HepG2 (cell line): Measurements from ENCODE around the gene NELFB. TPM values are rescaled to one million over a fixed set of nuclear protein-coding genes. Genes with fewer than 3 reads are reported as not detected.
A peak's percentile ranks its signal among the peaks of the same experiment; 100 is the strongest.

Source experiments
- DRAP1 ChIP-seq: IDR thresholded peaks from 2 replicates; pipeline ENCODE4 v1.6.1; 2016; ENCODE audit warnings: missing genetic modification reagents, missing compliant biosample characterization
- E2F2 ChIP-seq: sonication (generic); formaldehyde crosslinking; IDR thresholded peaks from 2 replicates; pipeline ENCODE4 v1.4.0; 2020; ENCODE audit warnings: missing genetic modification reagents, borderline replicate concordance
- HMG20B ChIP-seq: conservative IDR thresholded peaks from 2 replicates; pipeline ENCODE4 v1.6.1; 2016; ENCODE audit warnings: missing genetic modification reagents, missing compliant biosample characterization
- KLF15 ChIP-seq: sonication (generic); formaldehyde crosslinking; IDR thresholded peaks from 2 replicates; pipeline ENCODE4 v1.8.1; 2023; ENCODE audit warnings: borderline replicate concordance, mild to moderate bottlenecking, inconsistent platforms, missing genetic modification reagents, mixed read lengths
- MNT ChIP-seq: fragments of 450-650 bp; IDR thresholded peaks from 2 replicates; pipeline ENCODE4 v1.6.1; 2016
- MYNN ChIP-seq: sonication (generic); formaldehyde crosslinking; IDR thresholded peaks from 2 replicates; pipeline ENCODE4 v1.4.0; 2020; ENCODE audit warnings: mild to moderate bottlenecking, low read depth, missing genetic modification reagents
- NR2F2 ChIP-seq: IDR thresholded peaks from 2 replicates; pipeline ENCODE4 v1.6.1; 2012; ENCODE audit warnings: low read depth, inconsistent platforms, borderline replicate concordance
- NR2F6 ChIP-seq, 2 experiments: IDR thresholded peaks; 2 replicates each; pipeline ENCODE4 v1.6.1; 2016; ENCODE audit warnings: antibody characterized with exemption in 1 of 2, mild to moderate bottlenecking in 1 of 2
- RAD51 ChIP-seq: fragments of 450-650 bp; IDR thresholded peaks from 2 replicates; pipeline ENCODE4 v1.6.1; 2016; ENCODE audit warnings: borderline replicate concordance
- RBFOX2 ChIP-seq: fragments of 200-400 bp; formaldehyde crosslinking; IDR thresholded peaks from 2 replicates; pipeline ENCODE4 v1.6.1; 2017; ENCODE audit warnings: low read depth, mild to moderate bottlenecking, low read length
- SUZ12 ChIP-seq: fragments of 150-350 bp; IDR thresholded peaks from 2 replicates; pipeline ENCODE4 v1.6.1; 2014; ENCODE audit warnings: low read depth, low read length
- YEATS2 ChIP-seq: sonication (generic); formaldehyde crosslinking; IDR thresholded peaks from 2 replicates; pipeline ENCODE4 v1.4.0; 2020; ENCODE audit warnings: missing genetic modification reagents, borderline replicate concordance
- ZNF282 ChIP-seq: fragments of 450-650 bp; IDR thresholded peaks from 2 replicates; pipeline ENCODE4 v1.6.1; 2018; ENCODE audit not compliant: partially characterized antibody
- ZNF326 ChIP-seq: sonication (generic); formaldehyde crosslinking; IDR thresholded peaks from 2 replicates; pipeline ENCODE4 v1.4.0; 2020; ENCODE audit warnings: missing genetic modification reagents, borderline replicate concordance
- ZNF329 ChIP-seq: sonication (generic); formaldehyde crosslinking; IDR thresholded peaks from 2 replicates; pipeline ENCODE4 v1.9.0; 2021; ENCODE audit warnings: low read depth, mild to moderate bottlenecking, missing genetic modification reagents
- ZNF407 ChIP-seq: sonication (generic); formaldehyde crosslinking; IDR thresholded peaks from one replicate; pipeline ENCODE4 v1.5.1; 2020; ENCODE audit warnings: mild to moderate bottlenecking, missing genetic modification reagents; ENCODE audit errors: not compliant biosample characterization
- ZNF644 ChIP-seq: IDR thresholded peaks from 2 replicates; pipeline ENCODE4 v1.6.1; 2016; ENCODE audit warnings: low read depth
- ZNF737 ChIP-seq: sonication (generic); formaldehyde crosslinking; IDR thresholded peaks from 2 replicates; pipeline ENCODE4 v1.5.0; 2020; ENCODE audit warnings: missing genetic modification reagents, mild to moderate bottlenecking, borderline replicate concordance
- polyA plus RNA-seq, 8 experiments: library from polyadenylated mRNA; depleted of rRNA in 3 of 8; stranded (reverse) in 7 of 8; unstranded in 1 of 8; fragments of >200 nt; fragmentation: Illumina TruSeq in 4 of 8; extraction: Trizol in 4 of 8; gene quantifications; 2 replicates each; pipeline versions ENCODE4 v1.2.1 to v1.2.3, GENCODE V29; 2011 to 2016; ENCODE audit warnings: low read depth in 4 of 8, missing spikeins in 1 of 8, mixed read lengths in 1 of 8; ENCODE audit not compliant: insufficient read depth in 1 of 8
- total RNA-seq, 5 experiments: library from RNA; depleted of rRNA; stranded (reverse); fragments of >200 nt; fragmentation: Illumina TruSeq; extraction: Trizol; gene quantifications; 2 replicates each; pipeline ENCODE4 v1.2.3, GENCODE V29; 2016; ENCODE audit warnings: low read depth in 1 of 5

NELFB gene
- total and polyA plus RNA-seq, 2 of the 13 experiments (the other 11 are each of a cell fraction or from before 2014, with no cell fraction given): 26.5 to 45.8 TPM

GRCh38 chr9:137277329-137278041, 22.4 kb downstream of the NELFB start, which contains the start of gene TOR4A (continued):
- peak; percentile 6 for TF ChIP-seq ZNF407
- TF ChIP-seq ZNF282: no peak
- TF ChIP-seq DRAP1: peak; percentile 81
- no peak for TF ChIP-seq ZNF326 (CRISPR knock-in tag)
- TF ChIP-seq YEATS2 (CRISPR knock-in tag): peak; percentile 92; the same call in 1 of the 2 replicates
- 0 out of 2 replicates have a peak, but pooled peaks have one; percentile 11 for TF ChIP-seq E2F2 (CRISPR knock-in tag)
- TF ChIP-seq RBFOX2: peak; percentile 87
- TF ChIP-seq MNT: peak; percentile 4; the same call in 1 of the 2 replicates
- peak; percentile 18; the same call in 1 of the 2 replicates for TF ChIP-seq NR2F6 (IDR thresholded peaks at IDR 0.05)
- peak; percentile 15; the same call in 1 of the 2 replicates for TF ChIP-seq NR2F6 (CRISPR knock-in tag; IDR thresholded peaks at IDR 0.05)
- no peak for TF ChIP-seq NR2F2
- no peak for TF ChIP-seq SUZ12
- no peak for TF ChIP-seq RAD51
- no peak for TF ChIP-seq ZNF737 (CRISPR knock-in tag)
- no peak for TF ChIP-seq MYNN (CRISPR knock-in tag)
- no peak for TF ChIP-seq ZNF644 (CRISPR knock-in tag)
- no peak for TF ChIP-seq HMG20B (CRISPR knock-in tag)
- TF ChIP-seq ZNF329 (CRISPR knock-in tag): no peak
- 0 out of 2 replicates have a peak, but pooled peaks have one; percentile 53 for TF ChIP-seq KLF15 (CRISPR knock-in tag)
